A204.1 (cell line): ENCODE measurements around the gene SOCS7.
"Not testable (repeated sequence)": the region's sequence is repeated elsewhere in the genome, so short reads cannot be mapped to it uniquely, and the experiment has no call there.

Experiments used
- FAIRE-seq: peaks from 2 replicates; lab custom pipeline; 2012; peaks lifted over from hg19 to GRCh38; lab: Jason Lieb, UNC

SOCS7 gene

GRCh38 chr17:38421171-38421841, 69.7 kb downstream of the SOCS7 start:
- no peak for FAIRE-seq

GRCh38 chr17:38421871-38422827, 70.5 kb downstream of the SOCS7 start:
- no peak for FAIRE-seq

- FAIRE-seq = no peak
Measured at GRCh38 chr17:38424297-38424972, 72.8 kb downstream of the SOCS7 start.

GRCh38 chr17:38425031-38425430, 73.4 kb downstream of the SOCS7 start:
- no peak for FAIRE-seq

- FAIRE-seq = no peak
Measured at GRCh38 chr17:38425744-38426143, 74.1 kb downstream of the SOCS7 start.

- FAIRE-seq = no peak
Measured at GRCh38 chr17:38426441-38426840, 74.8 kb downstream of the SOCS7 start.

- no peak for FAIRE-seq
Measured at GRCh38 chr17:38427160-38427949, 75.7 kb downstream of the SOCS7 start.

GRCh38 chr17:38428112-38428642, 76.5 kb downstream of the SOCS7 start, which contains the start of gene ARHGAP23:
Gene ARHGAP23 (plus strand): TSS chr17:38428464. CDS start chr17:38428486, 22 bp downstream.
- FAIRE-seq = no peak

GRCh38 chr17:38428643-38429371, 77.2 kb downstream of the SOCS7 start:
- no peak for FAIRE-seq

- FAIRE-seq = no peak
Measured at GRCh38 chr17:38429476-38430100, 77.9 kb downstream of the SOCS7 start.

- no peak for FAIRE-seq
Measured at GRCh38 chr17:38430316-38430715, 78.7 kb downstream of the SOCS7 start.

GRCh38 chr17:38430822-38431221, 79.2 kb downstream of the SOCS7 start:
- no peak for FAIRE-seq

GRCh38 chr17:38431346-38432145, 79.9 kb downstream of the SOCS7 start:
- no peak for FAIRE-seq

GRCh38 chr17:38434178-38434665, 82.6 kb downstream of the SOCS7 start:
- FAIRE-seq = no peak

GRCh38 chr17:38435795-38436194, 84.2 kb downstream of the SOCS7 start:
- no peak for FAIRE-seq

GRCh38 chr17:38436386-38436785, 84.7 kb downstream of the SOCS7 start:
- FAIRE-seq = no peak

- not testable (repeated sequence) for FAIRE-seq
Measured at GRCh38 chr17:38437313-38437712, 85.7 kb downstream of the SOCS7 start.

GRCh38 chr17:38439436-38439835, 87.8 kb downstream of the SOCS7 start:
- no peak for FAIRE-seq

- no peak for FAIRE-seq
Measured at GRCh38 chr17:38440614-38441397, 89.2 kb downstream of the SOCS7 start.
